WI38 (cell line): Measurements from ENCODE around the gene LRRC8B.

Experiments
- H3K4me3 ChIP-seq: 2 replicates; pipeline ENCODE4 v1.5.1; 2011; ENCODE audit warnings: low read depth, mild to moderate bottlenecking, control low read depth, low read length
- TF ChIP-seq, protein P1 (sequence below): IDR thresholded peaks from 2 replicates; pipeline ENCODE4 v1.5.1; 2012; ENCODE audit warnings: low read depth, mild to moderate bottlenecking, control low read depth, low read length

The LRRC8B gene

DNA sequence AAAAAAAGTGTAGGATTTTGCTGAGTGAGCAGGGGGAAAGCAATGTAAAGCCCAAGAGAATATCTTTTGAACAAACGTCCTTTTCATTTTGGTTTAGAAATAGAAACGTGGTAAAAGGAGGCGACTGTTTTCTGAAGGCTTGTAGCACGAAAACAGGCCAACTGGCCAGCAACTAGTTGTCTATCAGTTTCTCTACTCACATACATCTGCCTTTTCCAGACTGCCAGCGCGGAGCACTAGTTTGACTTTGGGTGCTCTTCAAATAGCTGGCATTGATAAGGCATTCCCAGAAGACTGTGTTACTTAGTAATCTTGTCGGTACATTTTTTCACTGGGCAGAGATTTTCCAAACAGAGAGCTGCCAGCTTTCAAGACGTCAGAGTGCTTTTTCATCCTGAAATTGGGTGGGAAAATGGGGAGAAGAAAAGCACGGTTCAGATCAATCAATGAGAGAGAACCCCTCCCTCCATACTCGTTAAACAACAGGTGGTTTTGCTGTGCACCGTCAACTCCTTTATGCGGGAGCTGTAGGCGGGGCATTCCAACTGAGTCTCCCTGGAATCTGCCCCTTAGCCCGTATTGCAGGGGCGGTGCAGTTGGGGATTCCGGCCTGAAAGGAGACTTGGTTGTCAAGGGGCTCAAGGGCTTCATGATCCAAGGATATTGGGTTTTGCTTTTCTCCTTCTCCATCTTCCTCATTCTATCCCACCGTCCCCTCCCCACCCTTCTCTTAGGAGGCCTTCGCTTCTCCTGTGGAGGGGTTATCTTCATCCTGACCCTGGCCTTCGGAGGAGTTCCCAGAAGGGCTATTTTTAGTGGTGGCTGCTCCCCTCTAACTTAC, 107.4 kb downstream of the LRRC8B start:
- TF ChIP-seq, protein P1, sequence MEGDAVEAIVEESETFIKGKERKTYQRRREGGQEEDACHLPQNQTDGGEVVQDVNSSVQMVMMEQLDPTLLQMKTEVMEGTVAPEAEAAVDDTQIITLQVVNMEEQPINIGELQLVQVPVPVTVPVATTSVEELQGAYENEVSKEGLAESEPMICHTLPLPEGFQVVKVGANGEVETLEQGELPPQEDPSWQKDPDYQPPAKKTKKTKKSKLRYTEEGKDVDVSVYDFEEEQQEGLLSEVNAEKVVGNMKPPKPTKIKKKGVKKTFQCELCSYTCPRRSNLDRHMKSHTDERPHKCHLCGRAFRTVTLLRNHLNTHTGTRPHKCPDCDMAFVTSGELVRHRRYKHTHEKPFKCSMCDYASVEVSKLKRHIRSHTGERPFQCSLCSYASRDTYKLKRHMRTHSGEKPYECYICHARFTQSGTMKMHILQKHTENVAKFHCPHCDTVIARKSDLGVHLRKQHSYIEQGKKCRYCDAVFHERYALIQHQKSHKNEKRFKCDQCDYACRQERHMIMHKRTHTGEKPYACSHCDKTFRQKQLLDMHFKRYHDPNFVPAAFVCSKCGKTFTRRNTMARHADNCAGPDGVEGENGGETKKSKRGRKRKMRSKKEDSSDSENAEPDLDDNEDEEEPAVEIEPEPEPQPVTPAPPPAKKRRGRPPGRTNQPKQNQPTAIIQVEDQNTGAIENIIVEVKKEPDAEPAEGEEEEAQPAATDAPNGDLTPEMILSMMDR: no peak
- peak overlapping the region; percentile 92 for H3K4me3 ChIP-seq

DNA sequence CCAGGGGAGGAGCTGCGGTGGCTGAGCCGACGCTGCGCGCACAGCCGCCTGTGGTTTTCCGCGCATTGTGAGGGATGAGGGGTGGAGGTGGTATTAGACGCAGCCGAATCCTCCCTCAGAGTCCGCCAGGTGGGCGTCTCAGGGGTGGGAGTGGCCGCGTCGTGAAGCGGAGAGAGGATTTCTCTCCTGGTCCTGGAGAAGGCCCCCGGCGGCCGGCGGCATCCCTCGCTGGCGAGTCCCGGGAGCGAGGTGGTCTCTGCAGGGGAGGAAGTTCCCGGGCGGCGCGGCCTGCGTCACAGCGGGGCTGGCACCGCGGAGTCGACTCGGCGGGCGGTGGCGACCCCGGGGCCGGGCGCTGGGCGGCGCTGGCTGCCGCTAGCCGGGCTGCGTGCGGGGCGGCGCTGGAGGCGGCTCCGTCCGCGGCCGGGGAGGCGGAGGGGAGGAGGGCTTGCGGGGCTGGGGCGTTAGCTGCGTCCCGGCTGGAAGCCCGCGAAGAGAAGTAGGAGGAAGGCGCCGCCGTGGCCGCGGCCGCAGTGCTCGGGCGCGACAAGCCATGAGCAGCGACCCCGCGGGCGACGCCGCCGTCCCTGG, 108.1 kb downstream of the LRRC8B start, which contains the start of gene LRRC8C:
Gene LRRC8C (plus strand): TSS at position 464 of the 591 bp plus-strand sequence. CDS start 53,354 bp downstream, outside the sequence.
- TF ChIP-seq, protein P1: 0 out of 2 replicates have a peak, but pooled peaks have one; percentile 16
- peak within 1 kb of the TSS; percentile 92 for H3K4me3 ChIP-seq

- peak overlapping the region; percentile 92 for H3K4me3 ChIP-seq
- TF ChIP-seq, protein P1: no peak
These were observed 108.7 kb downstream of the LRRC8B start for GRCh38 chr1:89633248-89633799.

DNA sequence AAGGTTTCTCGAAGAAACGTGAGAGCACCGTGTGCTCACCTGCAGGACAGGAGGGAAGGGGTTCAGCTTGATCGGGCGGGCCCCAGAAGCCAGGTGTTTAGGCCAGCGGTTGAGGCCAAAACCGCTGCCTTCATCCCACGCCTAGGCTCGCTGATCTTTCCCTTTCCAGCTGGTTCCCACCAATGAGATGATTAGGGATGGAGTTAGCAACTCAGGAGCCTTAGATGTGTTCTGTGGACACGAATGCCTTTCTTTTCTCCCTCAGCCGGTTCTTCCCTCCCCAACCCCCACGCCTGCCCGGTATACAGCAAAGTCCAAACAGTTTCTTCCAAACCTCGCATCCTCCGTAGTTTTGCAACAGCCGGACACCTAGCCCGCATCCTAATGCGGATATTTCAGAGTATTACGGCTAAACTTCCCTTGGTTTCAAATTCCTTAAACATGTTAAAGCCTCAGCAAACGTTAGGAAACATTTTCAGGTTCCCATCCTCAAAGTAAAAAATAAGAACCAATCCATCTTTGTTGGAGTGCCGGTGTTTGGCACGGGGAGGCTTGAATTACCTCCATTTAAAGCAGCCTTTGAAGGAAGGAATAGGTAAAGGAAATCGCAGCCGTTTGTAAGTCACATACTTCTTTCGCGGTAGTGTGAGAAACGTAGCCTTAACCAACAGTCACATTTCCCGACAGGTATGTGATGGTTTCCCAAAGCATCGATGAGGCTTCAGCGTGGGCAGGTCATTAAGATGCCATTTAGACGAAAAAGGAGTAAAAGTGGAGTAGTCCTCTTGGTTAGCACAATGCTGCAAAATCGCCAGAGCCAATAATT, 109.4 kb downstream of the LRRC8B start:
- TF ChIP-seq, protein P1: no peak
- peak overlapping the region; percentile 92 for H3K4me3 ChIP-seq

- TF ChIP-seq, protein P1: no peak
- peak overlapping the region; percentile 42 for H3K4me3 ChIP-seq
These were observed 111.5 kb downstream of the LRRC8B start for GRCh38 chr1:89635825-89636815.

DNA sequence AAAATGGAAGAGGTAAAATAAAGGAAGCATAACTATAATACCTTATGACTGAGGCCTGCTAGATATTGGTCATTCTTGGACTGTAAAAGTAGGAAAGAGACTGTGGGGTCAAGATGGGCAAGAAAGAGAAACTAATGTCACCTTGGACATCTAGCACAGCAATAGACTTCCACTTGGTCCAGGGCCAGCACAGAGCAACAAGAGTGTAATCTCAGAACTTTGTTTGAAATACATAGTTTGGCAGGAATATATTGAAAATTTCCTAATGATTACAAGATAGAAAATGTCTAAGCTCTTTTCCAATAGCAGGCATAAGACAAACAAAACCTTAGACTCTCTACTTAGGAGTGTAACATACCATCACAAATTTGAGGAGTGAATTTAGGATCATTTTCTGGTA, 112.9 kb downstream of the LRRC8B start:
- TF ChIP-seq, protein P1: no peak
- H3K4me3 ChIP-seq: no peak overlapping the region
